Esophagus squamous epithelium (tissue), 4 donors: ENCODE data around the gene TRAF3.
A peak's percentile ranks its signal among the peaks of the same experiment; 100 is the strongest.

Experiments used
- CTCF ChIP-seq, 6 experiments: fragments of 450-650 bp in 4 of 6; fragments of 200-600 bp in 2 of 6; sonication (generic) in 2 of 6; IDR thresholded peaks; one replicate each; pipeline ENCODE4 v1.5.1; 2016 to 2019; ENCODE audit warnings: antibody characterized with exemption in 6 of 6, mild to moderate bottlenecking in 4 of 6, moderate library complexity in 4 of 6
- POLR2A ChIP-seq, 4 donors: fragments of 450-650 bp; IDR thresholded peaks; one replicate each; pipeline ENCODE4 v1.6.1; 2017; ENCODE audit warnings: antibody characterized with exemption in 4 of 4, mild to moderate bottlenecking in 4 of 4, moderate library complexity in 3 of 4

GRCh38 chr14:102824832-102825231 is 47.6 kb downstream of the TRAF3 start:
- TF ChIP-seq CTCF (IDR thresholded peaks at IDR 0.05) (peak in 1 of 6 experiments; percentile 4), POLR2A (IDR thresholded peaks at IDR 0.05) (no peak)
